Gastroesophageal sphincter (tissue), 3 donors: ENCODE data around the gene SLC22A5.

Experiments
- EP300 ChIP-seq: sonication (generic); formaldehyde crosslinking; IDR thresholded peaks from one replicate; pipeline ENCODE4 v1.6.1; 2017; ENCODE audit warnings: antibody characterized with exemption, mild to moderate bottlenecking
- POLR2A ChIP-seq, 2 donors: fragments of 450-650 bp; IDR thresholded peaks; one replicate each; pipeline ENCODE4 v1.6.1; 2017; ENCODE audit warnings: antibody characterized with exemption in 2 of 2, mild to moderate bottlenecking in 2 of 2, moderate library complexity in 1 of 2
- POLR2AphosphoS5 ChIP-seq: sonication (generic); formaldehyde crosslinking; IDR thresholded peaks from one replicate; pipeline ENCODE4 v1.6.1; 2017; ENCODE audit warnings: antibody characterized with exemption
- TF ChIP-seq, protein P1 (sequence below), 4 experiments: fragments of 200-600 bp in 2 of 4; fragments of 450-650 bp in 2 of 4; sonication (generic) in 1 of 4; IDR thresholded peaks; one replicate each; pipeline ENCODE4 v1.5.1; 2017 to 2019; ENCODE audit warnings: antibody characterized with exemption in 4 of 4, mild to moderate bottlenecking in 2 of 4, moderate library complexity in 2 of 4

DNA sequence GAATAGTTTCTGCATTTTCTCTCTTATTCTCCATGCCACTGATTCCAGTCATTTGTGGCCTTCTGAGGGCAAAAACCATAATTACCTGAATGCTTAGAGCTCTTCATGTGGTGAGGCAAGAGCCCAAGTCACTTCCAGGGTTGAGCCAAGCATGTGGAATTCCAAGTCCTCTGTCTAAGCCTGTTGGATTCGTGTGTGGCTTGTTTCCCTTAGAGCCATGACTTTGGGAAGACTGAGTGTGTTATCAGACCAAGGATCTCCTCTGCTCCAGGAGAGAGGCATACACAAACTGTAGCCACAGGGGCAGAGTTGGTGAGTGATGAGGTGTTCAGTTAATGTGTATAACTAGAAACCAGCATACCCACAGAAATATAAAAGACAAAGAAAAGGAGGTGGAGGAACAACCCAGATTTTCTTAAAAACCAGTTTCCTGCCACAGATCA, 27.1 kb downstream of the SLC22A5 start:
- TF ChIP-seq POLR2AphosphoS5 (no peak), POLR2A (IDR thresholded peaks at IDR 0.05) (no peak), EP300 (no peak)
- TF ChIP-seq, protein P1, sequence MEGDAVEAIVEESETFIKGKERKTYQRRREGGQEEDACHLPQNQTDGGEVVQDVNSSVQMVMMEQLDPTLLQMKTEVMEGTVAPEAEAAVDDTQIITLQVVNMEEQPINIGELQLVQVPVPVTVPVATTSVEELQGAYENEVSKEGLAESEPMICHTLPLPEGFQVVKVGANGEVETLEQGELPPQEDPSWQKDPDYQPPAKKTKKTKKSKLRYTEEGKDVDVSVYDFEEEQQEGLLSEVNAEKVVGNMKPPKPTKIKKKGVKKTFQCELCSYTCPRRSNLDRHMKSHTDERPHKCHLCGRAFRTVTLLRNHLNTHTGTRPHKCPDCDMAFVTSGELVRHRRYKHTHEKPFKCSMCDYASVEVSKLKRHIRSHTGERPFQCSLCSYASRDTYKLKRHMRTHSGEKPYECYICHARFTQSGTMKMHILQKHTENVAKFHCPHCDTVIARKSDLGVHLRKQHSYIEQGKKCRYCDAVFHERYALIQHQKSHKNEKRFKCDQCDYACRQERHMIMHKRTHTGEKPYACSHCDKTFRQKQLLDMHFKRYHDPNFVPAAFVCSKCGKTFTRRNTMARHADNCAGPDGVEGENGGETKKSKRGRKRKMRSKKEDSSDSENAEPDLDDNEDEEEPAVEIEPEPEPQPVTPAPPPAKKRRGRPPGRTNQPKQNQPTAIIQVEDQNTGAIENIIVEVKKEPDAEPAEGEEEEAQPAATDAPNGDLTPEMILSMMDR (IDR thresholded peaks at IDR 0.05) = no peak
